Measurements from ENCODE around the gene AUP1.
A peak's percentile ranks its signal among the peaks of the same experiment; 100 is the strongest.

AUP1 gene

DNA sequence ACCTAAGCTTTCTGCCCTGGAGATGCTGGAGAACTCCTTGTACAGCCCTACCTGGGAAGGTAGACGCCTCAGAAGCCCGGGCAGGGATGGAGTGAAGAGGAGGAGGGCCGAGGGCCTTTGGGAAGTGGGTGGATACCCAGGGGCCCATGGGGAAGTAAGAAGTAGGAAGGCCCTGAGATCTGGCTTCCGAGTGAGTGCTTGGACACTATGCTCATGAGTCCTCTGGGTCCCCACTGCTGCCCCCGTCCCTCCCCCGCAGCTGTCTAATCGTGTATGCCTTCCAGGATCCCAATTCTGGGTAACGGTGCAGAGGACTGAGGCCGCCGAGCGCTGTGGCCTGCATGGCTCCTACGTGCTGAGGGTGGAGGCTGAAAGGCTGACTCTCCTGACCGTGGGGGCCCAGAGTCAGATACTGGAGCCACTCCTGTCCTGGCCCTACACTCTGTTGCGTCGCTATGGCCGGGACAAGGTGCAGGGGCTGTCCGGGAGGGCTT is 26.2 kb upstream of the AUP1 start:
- H3K36me3 ChIP-seq (ENCODE audit: insufficient read depth, low read depth, low read length), result no peaks in the 10 kb centered on the region
- peak overlapping the region; percentile 82 for H3K4me3 ChIP-seq (ENCODE audit: low read length)
- H3K9ac ChIP-seq (ENCODE audit: low read depth, low read length), result peak overlapping the region; percentile 66; the same call in 1 of the 2 replicates
- H3K27me3 ChIP-seq (ENCODE audit: insufficient read depth, low read length), result peaks cover 75% of the 10 kb centered on the region
- H3K4me1 ChIP-seq (ENCODE audit: insufficient read depth, low read length), result peaks cover 16% of the 10 kb centered on the region
- no peak overlapping the region for H3K27ac ChIP-seq (ENCODE audit: low read length)
- no peaks in the 10 kb centered on the region for H3K9me3 ChIP-seq (ENCODE audit: insufficient read depth, low read depth, low read length)

DNA sequence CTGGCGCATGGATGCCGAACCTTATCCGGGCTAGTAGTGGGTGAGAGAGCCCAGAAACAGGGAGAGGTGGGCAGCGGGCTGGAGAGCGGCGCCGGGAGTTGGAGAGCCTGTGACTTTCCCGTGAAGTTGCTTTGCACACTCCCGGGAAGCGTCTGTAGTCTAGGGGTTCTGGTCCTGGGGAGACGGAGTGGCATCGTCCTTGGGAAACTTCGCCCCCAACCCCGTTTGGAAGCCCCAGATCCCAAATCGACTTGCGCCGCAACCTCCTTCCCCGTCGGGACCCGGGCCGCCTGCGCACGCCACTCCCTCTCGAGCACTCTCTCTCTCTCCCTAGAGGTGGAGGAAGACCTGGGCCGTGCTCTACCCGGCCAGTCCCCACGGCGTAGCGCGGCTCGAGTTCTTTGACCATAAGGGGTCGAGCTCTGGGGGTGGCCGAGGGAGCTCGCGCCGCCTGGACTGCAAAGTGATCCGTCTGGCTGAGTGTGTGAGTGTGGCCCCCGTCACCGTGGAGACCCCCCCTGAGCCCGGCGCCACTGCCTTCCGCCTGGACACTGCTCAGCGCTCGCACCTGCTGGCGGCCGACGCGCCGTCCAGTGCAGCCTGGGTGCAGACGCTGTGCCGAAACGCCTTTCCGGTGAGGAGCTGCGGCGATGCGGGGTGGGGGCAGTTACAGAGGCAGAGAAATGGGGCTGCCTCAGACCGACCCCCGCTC is 25.5 kb upstream of the AUP1 start:
- Histone ChIP-seq H3K9me3 (ENCODE audit: insufficient read depth, low read depth, low read length) (no peaks in the 10 kb centered on the region), H3K4me1 (ENCODE audit: insufficient read depth, low read length) (peaks cover 15% of the 10 kb centered on the region), H3K27me3 (ENCODE audit: insufficient read depth, low read length) (peaks cover 75% of the 10 kb centered on the region), H3K27ac (ENCODE audit: low read length) (no peak overlapping the region), H3K9ac (ENCODE audit: low read depth, low read length) (peak overlapping the region; percentile 66; the same call in 1 of the 2 replicates), H3K36me3 (ENCODE audit: insufficient read depth, low read depth, low read length) (no peaks in the 10 kb centered on the region), H3K4me3 (ENCODE audit: low read length) (peak overlapping the region; percentile 82)

DNA sequence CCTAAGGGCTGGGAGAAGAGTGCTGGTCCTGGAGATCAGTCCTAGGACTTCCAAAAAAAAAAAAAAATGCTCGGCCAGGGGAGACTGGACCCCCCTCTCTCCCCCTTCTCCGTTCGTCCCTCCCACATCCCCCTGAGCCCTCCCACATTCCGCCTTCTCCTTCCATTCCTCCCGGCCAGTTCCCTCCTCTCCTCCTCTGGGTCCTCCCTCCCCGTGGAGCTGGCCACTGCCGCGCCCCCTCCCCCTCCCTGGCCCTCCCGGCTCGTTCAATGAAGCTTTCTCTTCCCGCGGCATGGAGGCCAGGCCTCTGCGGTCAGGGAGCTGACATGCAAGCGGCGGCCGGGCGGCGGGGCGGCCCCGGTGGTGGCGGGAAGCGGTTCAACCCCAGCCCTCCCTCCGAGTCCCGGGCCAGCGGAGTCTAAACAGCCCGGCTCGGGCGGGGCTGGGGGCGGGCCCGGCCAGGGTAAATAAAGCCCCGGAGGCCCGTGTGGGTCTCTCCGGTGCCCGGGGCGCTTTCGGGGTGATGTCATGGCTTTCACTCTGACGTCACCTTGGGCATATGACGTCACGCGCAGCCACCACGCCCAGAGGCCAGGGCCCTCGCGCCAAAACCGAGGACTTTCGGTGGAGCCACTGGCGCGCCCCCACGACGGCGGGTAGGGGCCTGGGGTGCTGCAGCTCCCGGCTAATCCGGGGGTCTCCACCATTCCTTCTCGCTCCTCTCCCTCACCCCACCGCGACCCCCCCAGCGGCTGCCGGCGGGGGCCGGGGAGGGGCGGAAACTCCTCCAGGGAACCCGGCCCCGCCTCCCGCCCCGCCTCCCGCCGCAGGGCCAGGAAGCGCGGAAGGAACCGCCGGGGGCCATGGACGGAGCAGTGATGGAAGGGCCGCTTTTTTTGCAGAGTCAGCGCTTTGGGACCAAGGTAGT is 24.6 kb upstream of the AUP1 start, which contains the start of the genes DOK1 and LOXL3:
Gene DOK1, plus strand, starts transcription at position 829 of the 928 bp plus-strand sequence. Its CDS starts 35 bp downstream, at position 864.
Gene LOXL3, minus strand, starts transcription at position 51 of the 928 bp plus-strand sequence. CDS start 1,308 bp downstream, outside the sequence.
- peaks cover 15% of the 10 kb centered on the region for H3K4me1 ChIP-seq (ENCODE audit: insufficient read depth, low read length)
- H3K4me3 ChIP-seq (ENCODE audit: low read length), result peak within 1 kb of the TSS; percentile 82
- H3K27me3 ChIP-seq (ENCODE audit: insufficient read depth, low read length), result peaks cover 83% of the 10 kb centered on the region
- no peak within 1 kb of the TSS for H3K27ac ChIP-seq (ENCODE audit: low read length)
- no peaks in the 10 kb centered on the region for H3K9me3 ChIP-seq (ENCODE audit: insufficient read depth, low read depth, low read length)
- no peaks in the 10 kb centered on the region for H3K36me3 ChIP-seq (ENCODE audit: insufficient read depth, low read depth, low read length)
- peak within 1 kb of the TSS; percentile 75; the same call in 1 of the 2 replicates for H3K9ac ChIP-seq (ENCODE audit: low read depth, low read length)

DNA sequence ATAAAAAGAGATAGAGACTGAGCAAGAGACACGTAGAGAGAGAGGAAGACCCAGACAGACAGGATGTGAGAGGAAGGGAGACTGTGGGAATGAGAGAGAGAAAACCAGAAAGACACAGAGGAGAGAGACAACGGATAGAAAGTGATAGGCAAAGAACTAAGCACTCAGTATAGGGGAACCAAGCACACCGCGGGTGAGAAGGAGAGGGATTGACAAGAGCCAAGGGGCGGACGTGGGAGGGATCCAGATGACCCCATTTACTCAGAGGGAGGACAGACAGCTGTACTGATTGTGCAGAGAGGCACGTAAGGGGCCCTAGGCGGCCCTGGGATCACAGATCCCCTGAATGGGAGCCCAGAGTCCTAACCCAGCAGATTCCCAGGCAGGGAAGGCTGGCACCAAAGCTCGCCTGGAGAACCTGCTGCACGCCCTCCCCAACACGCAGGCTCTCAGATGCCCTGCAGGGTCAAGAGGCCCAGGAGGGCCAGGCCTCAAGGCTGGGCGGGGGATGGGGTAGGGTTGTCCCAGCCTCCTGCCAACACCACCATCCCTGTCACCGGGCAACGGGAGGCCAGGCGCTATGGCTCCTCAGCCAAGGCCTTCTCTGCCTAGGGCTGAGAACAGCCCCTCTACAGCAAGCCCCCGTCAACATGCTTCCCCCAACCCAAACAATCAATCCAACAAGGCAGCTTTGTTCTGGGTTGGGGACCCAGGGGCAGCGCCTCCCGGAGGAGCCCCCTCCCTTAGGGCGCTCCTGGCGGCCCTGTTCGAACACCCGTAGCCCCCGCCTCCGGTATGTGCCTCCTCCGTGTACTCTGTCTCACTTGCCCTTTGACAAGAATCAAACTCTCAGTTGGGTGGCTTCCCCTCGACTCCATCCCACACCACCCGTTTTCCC is 23.7 kb upstream of the AUP1 start:
- no peak overlapping the region for H3K27ac ChIP-seq (ENCODE audit: low read length)
- peak overlapping the region; percentile 82 for H3K4me3 ChIP-seq (ENCODE audit: low read length)
- peaks cover 84% of the 10 kb centered on the region for H3K27me3 ChIP-seq (ENCODE audit: insufficient read depth, low read length)
- H3K4me1 ChIP-seq (ENCODE audit: insufficient read depth, low read length), result peaks cover 18% of the 10 kb centered on the region
- no peaks in the 10 kb centered on the region for H3K9me3 ChIP-seq (ENCODE audit: insufficient read depth, low read depth, low read length)
- H3K36me3 ChIP-seq (ENCODE audit: insufficient read depth, low read depth, low read length), result no peaks in the 10 kb centered on the region
- H3K9ac ChIP-seq (ENCODE audit: low read depth, low read length), result peak overlapping the region; percentile 75; the same call in 1 of the 2 replicates

DNA sequence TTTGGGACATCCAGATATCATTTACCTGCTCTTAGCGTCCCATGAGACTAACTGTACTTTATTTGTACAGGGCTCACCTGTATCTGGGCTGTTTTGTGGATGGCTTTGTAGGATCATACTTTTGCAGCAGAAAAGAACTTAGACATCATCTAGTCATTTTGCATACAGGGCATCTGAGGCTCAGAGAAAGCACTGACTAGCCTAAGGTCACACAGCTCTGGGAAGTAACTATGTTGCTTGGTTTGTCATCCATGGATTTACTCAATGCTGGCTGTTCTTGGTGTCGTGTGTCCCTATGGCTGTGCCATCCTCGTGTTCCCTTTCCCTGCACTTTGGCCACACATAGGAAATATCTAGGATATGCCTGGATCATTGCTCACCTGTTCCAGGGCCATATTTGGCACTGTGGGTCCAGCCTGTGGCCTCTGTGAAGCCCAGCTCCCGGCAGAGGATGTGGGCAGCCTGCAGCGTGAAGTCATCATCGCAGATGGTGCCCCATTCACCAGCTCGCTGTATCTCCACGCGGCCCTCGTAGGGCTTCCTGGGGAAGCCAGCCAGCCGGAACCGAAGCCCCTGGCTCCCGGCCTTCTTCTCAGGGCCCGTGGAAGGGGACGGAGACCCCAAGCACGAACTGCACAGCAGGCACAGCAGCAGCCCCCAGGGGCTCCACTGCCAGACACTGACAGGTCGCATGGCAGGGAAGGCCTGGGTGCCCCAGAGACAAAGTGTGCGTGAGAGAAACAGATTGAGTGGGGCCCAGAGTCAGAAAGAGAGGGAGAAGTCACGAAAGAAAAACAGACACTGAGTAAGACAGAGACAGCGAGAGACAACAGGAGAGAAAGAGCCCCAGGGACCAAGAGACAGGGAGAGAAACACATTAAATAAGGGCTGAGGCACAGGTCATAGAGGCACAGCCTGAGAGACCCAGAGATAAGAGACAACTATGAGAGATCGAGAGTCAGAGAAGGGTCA is 22.7 kb upstream of the AUP1 start:
- H3K4me1 ChIP-seq (ENCODE audit: insufficient read depth, low read length), result peaks cover 18% of the 10 kb centered on the region
- no peak overlapping the region for H3K9ac ChIP-seq (ENCODE audit: low read depth, low read length)
- H3K4me3 ChIP-seq (ENCODE audit: low read length), result peak overlapping the region; percentile 82; the same call in 1 of the 2 replicates
- no peak overlapping the region for H3K27ac ChIP-seq (ENCODE audit: low read length)
- no peaks in the 10 kb centered on the region for H3K9me3 ChIP-seq (ENCODE audit: insufficient read depth, low read depth, low read length)
- H3K27me3 ChIP-seq (ENCODE audit: insufficient read depth, low read length), result peaks cover 91% of the 10 kb centered on the region
- H3K36me3 ChIP-seq (ENCODE audit: insufficient read depth, low read depth, low read length), result no peaks in the 10 kb centered on the region

DNA sequence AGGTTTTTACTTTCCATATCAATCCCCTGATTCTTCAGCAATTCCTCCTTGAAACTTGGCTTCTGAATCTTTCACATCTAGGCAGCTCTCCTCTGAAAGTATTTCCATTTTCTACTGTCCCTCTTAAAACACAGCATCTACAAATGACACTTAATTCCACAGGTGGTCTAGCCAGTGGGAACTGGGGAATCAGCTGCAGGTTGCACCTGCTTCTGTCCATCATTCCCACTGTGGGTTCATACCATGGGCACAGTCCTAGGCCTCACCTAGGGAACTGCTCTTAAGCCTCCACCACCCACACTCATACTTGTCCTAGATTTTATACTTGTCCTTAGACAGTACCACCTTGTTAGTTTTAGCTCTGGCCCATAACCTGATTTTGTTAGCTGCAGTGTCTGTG is 22.0 kb upstream of the AUP1 start:
- H3K4me3 ChIP-seq (ENCODE audit: low read length), result no peak overlapping the region
- H3K36me3 ChIP-seq (ENCODE audit: insufficient read depth, low read depth, low read length), result no peaks in the 10 kb centered on the region
- H3K9me3 ChIP-seq (ENCODE audit: insufficient read depth, low read depth, low read length), result no peaks in the 10 kb centered on the region
- H3K9ac ChIP-seq (ENCODE audit: low read depth, low read length), result no peak overlapping the region
- H3K27me3 ChIP-seq (ENCODE audit: insufficient read depth, low read length), result peaks cover 88% of the 10 kb centered on the region
- peaks cover 18% of the 10 kb centered on the region for H3K4me1 ChIP-seq (ENCODE audit: insufficient read depth, low read length)
- H3K27ac ChIP-seq (ENCODE audit: low read length), result no peak overlapping the region

DNA sequence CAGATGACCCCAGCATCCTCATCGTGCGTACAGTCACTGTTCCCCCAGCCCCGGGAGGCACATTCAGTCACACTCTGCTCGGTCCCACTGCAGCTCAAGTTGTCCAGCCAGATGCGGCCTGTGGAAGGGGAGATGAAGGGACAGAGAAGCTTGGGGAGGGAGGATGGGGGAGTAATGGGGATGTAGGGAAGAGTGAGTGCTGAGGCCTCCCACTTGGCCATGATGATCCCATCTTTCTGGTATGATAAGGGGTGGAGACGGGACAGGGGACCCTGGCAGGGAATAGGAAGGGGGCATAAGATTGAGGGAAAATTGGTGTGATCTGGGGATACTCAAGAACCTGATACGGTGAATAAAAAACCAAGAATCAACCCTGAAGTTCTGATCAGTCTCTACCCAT is 20.7 kb upstream of the AUP1 start:
- Histone ChIP-seq H3K9ac (ENCODE audit: low read depth, low read length) (no peak overlapping the region), H3K27me3 (ENCODE audit: insufficient read depth, low read length) (peaks cover 75% of the 10 kb centered on the region), H3K36me3 (ENCODE audit: insufficient read depth, low read depth, low read length) (no peaks in the 10 kb centered on the region), H3K4me3 (ENCODE audit: low read length) (peak overlapping the region; percentile 73; the same call in 1 of the 2 replicates), H3K4me1 (ENCODE audit: insufficient read depth, low read length) (peaks cover 18% of the 10 kb centered on the region), H3K27ac (ENCODE audit: low read length) (no peak overlapping the region), H3K9me3 (ENCODE audit: insufficient read depth, low read depth, low read length) (no peaks in the 10 kb centered on the region)

DNA sequence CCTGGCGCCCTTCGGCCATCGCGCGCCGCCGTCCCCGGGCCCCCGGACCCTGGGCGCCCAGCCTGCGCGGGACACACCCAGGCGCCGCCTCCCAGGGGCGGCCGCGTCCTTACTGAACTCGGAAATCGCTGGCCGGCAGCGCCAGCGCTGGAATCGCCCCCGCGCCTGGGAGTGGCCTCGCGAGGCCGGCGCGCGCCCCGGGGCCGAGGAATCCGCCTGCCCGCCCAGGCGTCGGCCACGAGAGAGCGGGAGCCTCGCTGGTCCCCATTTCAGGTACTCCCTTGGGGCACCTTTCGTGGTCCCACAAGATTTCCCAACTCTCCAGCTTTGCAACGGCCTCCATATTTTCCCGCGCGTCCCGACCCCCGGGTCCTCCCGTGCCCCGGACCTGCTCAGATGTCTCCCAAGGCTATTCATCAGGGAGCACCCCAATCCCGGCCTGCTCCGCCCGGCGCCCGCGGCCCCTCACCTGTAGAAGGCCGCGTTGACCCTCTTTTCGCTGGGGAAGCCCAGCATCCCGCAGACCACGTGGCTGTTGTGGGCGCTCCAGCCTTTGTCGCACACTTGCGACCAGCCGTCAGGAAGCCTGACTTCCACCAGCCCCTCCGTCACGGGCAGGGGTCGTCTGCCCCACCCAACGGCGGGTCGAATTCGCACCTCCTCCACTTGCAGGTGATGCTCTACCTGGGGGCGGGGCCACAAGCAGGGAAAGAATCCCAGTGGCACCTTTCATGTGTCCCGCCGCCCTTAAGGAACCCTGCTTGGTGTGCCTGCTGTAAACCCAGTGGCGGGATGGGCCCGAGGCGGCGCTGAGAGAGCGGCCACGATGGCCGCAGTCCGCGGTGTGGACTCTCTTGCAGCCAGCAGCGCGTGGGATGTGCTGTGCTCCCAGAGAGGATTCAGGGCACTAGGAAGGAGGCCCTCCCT is 19.7 kb upstream of the AUP1 start:
- H3K36me3 ChIP-seq (ENCODE audit: insufficient read depth, low read depth, low read length), result no peaks in the 10 kb centered on the region
- peak overlapping the region; percentile 73 for H3K4me3 ChIP-seq (ENCODE audit: low read length)
- no peak overlapping the region for H3K27ac ChIP-seq (ENCODE audit: low read length)
- peaks cover 18% of the 10 kb centered on the region for H3K4me1 ChIP-seq (ENCODE audit: insufficient read depth, low read length)
- no peaks in the 10 kb centered on the region for H3K9me3 ChIP-seq (ENCODE audit: insufficient read depth, low read depth, low read length)
- H3K27me3 ChIP-seq (ENCODE audit: insufficient read depth, low read length), result peaks cover 69% of the 10 kb centered on the region
- peak overlapping the region; percentile 83; the same call in 1 of the 2 replicates for H3K9ac ChIP-seq (ENCODE audit: low read depth, low read length)

DNA sequence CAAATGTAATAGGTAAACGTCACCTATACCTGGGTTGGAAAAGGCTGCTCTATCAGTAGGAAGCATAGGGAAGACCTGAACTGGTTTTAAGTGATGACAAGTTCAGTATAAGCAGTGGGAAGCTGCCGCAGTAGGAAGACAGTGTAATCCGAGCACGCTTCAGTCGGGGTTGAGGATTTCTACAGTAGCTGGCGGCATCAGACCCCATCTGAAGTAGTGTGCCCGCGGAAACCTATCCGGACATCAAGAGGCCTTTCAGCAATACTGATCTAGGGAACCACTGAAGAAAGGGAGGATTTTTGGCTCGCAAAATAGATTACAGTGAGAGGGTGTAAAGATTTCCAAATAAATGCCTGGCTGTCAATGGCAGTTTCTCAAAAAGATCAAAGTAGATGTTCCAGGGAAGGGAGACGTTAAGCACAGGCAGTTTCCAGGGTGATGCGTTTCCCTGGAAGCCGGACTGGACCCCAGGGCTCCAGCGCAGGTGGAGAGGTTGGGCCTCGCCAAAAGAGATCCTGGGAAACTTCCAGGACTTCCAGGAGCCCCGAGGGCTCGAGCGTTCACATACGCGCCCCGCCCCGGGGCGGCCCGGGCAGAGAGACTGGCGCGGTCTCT is 18.9 kb upstream of the AUP1 start:
- Histone ChIP-seq H3K27ac (ENCODE audit: low read length) (no peak overlapping the region), H3K9me3 (ENCODE audit: insufficient read depth, low read depth, low read length) (no peaks in the 10 kb centered on the region), H3K9ac (ENCODE audit: low read depth, low read length) (peak overlapping the region; percentile 83; the same call in 1 of the 2 replicates), H3K36me3 (ENCODE audit: insufficient read depth, low read depth, low read length) (no peaks in the 10 kb centered on the region), H3K4me3 (ENCODE audit: low read length) (peak overlapping the region; percentile 73), H3K27me3 (ENCODE audit: insufficient read depth, low read length) (peaks cover 65% of the 10 kb centered on the region), H3K4me1 (ENCODE audit: insufficient read depth, low read length) (peaks cover 18% of the 10 kb centered on the region)
